Measurements from ENCODE around the gene ADSL.

DNA sequence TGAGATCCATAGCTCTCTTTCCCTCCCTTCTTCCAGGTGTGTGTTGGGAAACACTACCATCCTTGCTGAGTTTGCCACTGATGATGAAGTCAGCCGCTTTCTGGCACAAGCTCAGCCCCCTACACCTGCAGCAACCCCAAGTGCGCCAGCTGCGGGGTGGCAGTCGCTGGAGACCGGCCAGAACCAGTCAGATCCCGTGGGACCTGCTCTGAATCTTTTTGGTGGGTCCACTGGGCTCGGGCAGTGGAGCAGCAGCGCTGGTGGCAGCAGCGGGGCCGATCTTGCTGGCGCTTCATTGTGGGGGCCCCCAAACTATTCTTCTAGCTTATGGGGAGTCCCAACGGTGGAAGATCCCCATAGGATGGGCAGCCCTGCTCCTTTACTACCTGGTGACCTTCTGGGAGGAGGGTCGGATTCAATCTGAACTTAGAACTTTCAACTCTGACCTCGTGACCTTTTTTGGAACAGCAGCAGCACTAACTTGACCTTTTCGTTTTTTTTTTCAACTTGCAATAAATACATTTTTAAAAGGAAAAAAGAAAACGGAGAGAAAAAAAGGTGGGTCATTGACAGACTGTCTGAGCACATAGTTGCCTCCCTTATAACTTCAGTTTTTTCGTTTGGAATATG, 23.4 kb upstream of the ADSL start:
- TF ChIP-seq, protein P1, sequence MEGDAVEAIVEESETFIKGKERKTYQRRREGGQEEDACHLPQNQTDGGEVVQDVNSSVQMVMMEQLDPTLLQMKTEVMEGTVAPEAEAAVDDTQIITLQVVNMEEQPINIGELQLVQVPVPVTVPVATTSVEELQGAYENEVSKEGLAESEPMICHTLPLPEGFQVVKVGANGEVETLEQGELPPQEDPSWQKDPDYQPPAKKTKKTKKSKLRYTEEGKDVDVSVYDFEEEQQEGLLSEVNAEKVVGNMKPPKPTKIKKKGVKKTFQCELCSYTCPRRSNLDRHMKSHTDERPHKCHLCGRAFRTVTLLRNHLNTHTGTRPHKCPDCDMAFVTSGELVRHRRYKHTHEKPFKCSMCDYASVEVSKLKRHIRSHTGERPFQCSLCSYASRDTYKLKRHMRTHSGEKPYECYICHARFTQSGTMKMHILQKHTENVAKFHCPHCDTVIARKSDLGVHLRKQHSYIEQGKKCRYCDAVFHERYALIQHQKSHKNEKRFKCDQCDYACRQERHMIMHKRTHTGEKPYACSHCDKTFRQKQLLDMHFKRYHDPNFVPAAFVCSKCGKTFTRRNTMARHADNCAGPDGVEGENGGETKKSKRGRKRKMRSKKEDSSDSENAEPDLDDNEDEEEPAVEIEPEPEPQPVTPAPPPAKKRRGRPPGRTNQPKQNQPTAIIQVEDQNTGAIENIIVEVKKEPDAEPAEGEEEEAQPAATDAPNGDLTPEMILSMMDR (IDR thresholded peaks at IDR 0.05), result no peak
- TF ChIP-seq ZFX (IDR thresholded peaks at IDR 0.05; ENCODE audit: borderline replicate concordance), result no peak

Data from 22Rv1 (cell line).